ENCODE data around the gene DNAH2.
A peak's percentile ranks its signal among the peaks of the same experiment; 100 is the strongest.
"Not testable (repeated sequence)": the region's sequence is repeated elsewhere in the genome, so short reads cannot be mapped to it uniquely, and the experiment has no call there.

The DNAH2 gene

GRCh38 chr17:7853691-7854038, 136.1 kb downstream of the DNAH2 start:
- DNase-seq, result no peak

GRCh38 chr17:7854078-7854777, 136.7 kb downstream of the DNAH2 start:
- DNase-seq, result no peak

GRCh38 chr17:7854851-7855659, 137.5 kb downstream of the DNAH2 start, which contains the start of gene TMEM88:
TMEM88 (plus strand) TSS chr17:7855066; CDS start chr17:7855075, 9 bp downstream.
- DNase-seq, result no peak

GRCh38 chr17:7855660-7856010, 138.1 kb downstream of the DNAH2 start:
- DNase-seq, result no peak

GRCh38 chr17:7856011-7856810, 138.7 kb downstream of the DNAH2 start:
- DNase-seq, result no peak

GRCh38 chr17:7856811-7857712, 139.5 kb downstream of the DNAH2 start, which contains the start of gene NAA38:
NAA38 (minus strand) TSS chr17:7857559; CDS start chr17:7857463, 96 bp downstream.
- DNase-seq, result peak; percentile 97

- peak; percentile 90 for DNase-seq
Measured at GRCh38 chr17:7857713-7858521, 140.4 kb downstream of the DNAH2 start, which contains the start of gene CYB5D1. CYB5D1 (plus strand) TSS chr17:7858003; CDS start chr17:7858135, 132 bp downstream.

GRCh38 chr17:7858522-7858810, 140.9 kb downstream of the DNAH2 start:
- DNase-seq, result no peak

- DNase-seq, result no peak
Measured at GRCh38 chr17:7859028-7859427, 141.5 kb downstream of the DNAH2 start.

- peak; percentile 16 for DNase-seq
Measured at GRCh38 chr17:7862692-7863437, 145.3 kb downstream of the DNAH2 start.

GRCh38 chr17:7864384-7864783, 146.8 kb downstream of the DNAH2 start:
- not testable (repeated sequence) for DNase-seq

- DNase-seq, result no peak
Measured at GRCh38 chr17:7864995-7865650, 147.6 kb downstream of the DNAH2 start.

- DNase-seq, result no peak
Measured at GRCh38 chr17:7867881-7868329, 150.4 kb downstream of the DNAH2 start.

- no peak for DNase-seq
Measured at GRCh38 chr17:7873051-7873450, 155.5 kb downstream of the DNAH2 start.

GRCh38 chr17:7875804-7876370, 158.3 kb downstream of the DNAH2 start:
- no peak for DNase-seq

GRCh38 chr17:7878234-7878633, 160.7 kb downstream of the DNAH2 start:
- no peak for DNase-seq

GRCh38 chr17:7880076-7880868, 162.7 kb downstream of the DNAH2 start:
- peak; percentile 11 for DNase-seq

- peak; percentile 73 for DNase-seq
Measured at GRCh38 chr17:7881276-7882054, 163.9 kb downstream of the DNAH2 start.
